ENCODE data around the gene MYL11. TPM values are rescaled to one million over a fixed set of nuclear protein-coding genes. Genes with fewer than 3 reads are reported as not detected.
A peak's percentile ranks its signal among the peaks of the same experiment; 100 is the strongest.

The MYL11 gene
- total and polyA plus RNA-seq, 4 donors, result 0.70 TPM; not detected in 3

DNA sequence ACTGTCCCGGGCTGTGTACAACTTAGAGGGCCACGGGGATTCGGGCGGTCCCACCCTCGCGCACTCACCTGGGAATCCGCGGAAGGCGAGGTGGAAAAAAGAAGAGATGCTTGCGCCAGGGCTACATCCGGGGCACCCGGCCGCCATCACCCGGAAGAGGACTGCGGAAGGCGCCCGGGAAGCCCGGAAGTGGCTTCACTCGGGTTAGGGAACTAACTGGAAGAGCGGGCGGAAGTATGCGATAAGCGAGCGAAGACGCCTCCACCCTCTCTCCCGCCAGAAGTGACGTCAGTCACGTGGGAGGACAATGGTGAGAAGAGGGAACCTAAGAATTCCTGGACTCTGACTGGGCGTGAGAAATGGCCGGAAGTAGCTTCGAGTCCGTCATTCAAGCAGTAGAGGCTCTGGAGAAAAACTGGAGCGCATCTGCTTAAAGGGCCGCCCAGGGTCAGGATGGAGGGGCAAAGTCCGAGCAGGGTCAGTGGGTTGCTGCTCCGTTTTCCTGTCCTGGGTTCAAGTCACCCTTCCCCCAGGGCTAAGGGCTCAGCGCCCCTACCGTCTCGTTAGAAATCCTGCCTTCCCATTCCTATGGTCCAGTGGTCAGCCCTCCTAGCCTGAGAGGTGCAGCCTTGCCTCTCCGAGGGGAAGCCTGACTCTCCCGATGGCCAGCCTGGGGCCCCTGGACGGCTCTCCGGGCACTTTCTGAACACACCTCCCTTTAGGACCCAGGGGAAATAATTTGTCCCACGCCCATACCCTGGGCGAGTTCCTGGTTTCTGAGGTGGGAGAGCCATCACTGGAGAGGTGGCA is 19.3 kb upstream of the MYL11 start, which contains the start of gene CD2BP2 (continued):
- peak; percentile 6 to 60 for TF ChIP-seq RAD21 (IDR thresholded peaks at IDR 0.05)

DNA sequence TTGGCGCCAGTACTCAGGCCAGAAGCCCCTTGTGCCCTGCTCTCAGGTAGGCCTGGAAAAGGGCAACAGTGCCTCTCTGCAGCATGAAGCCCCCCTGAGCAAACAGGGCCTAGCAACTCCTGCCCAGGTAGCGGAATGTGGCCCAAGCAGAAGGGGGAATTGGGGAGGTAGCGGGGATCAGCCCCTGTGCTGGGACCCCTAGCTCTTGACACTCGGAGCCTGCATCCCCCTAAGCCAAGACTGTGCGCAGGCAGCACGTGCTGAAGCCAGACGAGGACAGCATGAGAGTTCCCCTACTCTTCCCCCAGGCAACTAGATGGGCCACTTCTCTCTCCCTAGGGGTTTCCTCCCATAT is 18.7 kb upstream of the MYL11 start:
- Histone ChIP-seq H3K27ac (ENCODE audit: low read depth in 1 of 2, low read length in 2 of 2) (peak overlapping the region; percentile 88 to 96), H3K9me3 (ENCODE audit: control insufficient read depth in 4 of 4, low read length in 3 of 4) (no peaks in the 10 kb centered on the region), H3K27me3 (ENCODE audit: control insufficient read depth in 4 of 4, insufficient read depth in 4 of 4, low read length in 3 of 4) (no peaks in the 10 kb centered on the region), H3K4me1 (ENCODE audit: control insufficient read depth in 4 of 4, insufficient read depth in 4 of 4, low read length in 3 of 4) (peaks cover 12 to 64% (median 52%) of the 10 kb centered on the region in 4 donors), H3K36me3 (ENCODE audit: control insufficient read depth in 4 of 4, insufficient read depth in 3 of 4, low read depth in 1 of 4, low read length in 3 of 4) (peaks cover 4 to 23% (median 14%) of the 10 kb centered on the region in 4 donors), H3K9ac (ENCODE audit: low read depth in 1 of 2, low read length in 2 of 2) (peak overlapping the region in 1 of 2 donors; percentile 85), H3K4me3 (ENCODE audit: low read depth in 1 of 3, low read length in 3 of 3) (peak overlapping the region; percentile 66 to 85 (median 70))
- 50% methylated on average over 7 of the region's 7 CpGs for WGBS
- TF ChIP-seq SP1 (IDR thresholded peaks at IDR 0.05), result no peak
- no peak for DNase-seq (ENCODE audit: low spot score)

DNA sequence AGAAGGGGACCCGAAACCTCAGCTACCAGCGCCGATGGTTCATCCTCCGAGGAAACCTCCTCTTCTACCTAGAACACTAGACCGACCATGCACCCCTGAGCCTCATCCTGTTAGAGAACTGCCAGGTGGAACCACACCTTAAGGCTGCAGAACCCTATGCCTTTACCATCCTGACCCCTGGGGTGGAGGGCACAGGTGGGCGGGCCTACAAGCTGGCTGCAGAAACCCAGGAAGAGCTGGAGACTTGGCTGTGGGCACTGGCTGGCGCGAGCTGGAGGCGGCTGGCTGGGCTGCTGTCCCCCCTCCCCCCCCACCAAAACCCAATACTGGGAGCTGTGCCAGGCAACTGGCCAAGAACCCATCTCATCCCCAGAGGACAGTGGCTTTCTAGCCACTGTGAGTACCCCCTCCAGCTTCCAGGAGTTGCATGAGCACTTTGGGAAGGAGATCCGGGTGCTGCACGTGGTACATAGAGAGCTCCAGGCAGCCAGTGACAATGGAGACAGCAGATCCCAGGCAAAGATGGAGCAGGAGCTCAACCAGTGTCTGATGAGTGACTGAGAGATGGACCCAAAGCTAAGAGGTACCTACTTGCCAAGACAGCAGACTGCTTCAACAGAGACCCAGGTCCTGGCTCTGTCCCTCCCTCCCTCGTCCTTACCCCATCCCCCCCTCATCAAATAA is 18.1 kb upstream of the MYL11 start:
- peak overlapping the region in 1 of 3 donors; percentile 29 for H3K4me3 ChIP-seq (ENCODE audit: low read depth in 1 of 3, low read length in 3 of 3)
- H3K4me1 ChIP-seq (ENCODE audit: control insufficient read depth in 4 of 4, insufficient read depth in 4 of 4, low read length in 3 of 4), result peaks cover 12 to 60% (median 48%) of the 10 kb centered on the region in 4 donors
- H3K9ac ChIP-seq (ENCODE audit: low read depth in 1 of 2, low read length in 2 of 2), result no peak overlapping the region
- 52% methylated on average over 12 of the region's 12 CpGs for WGBS
- peak overlapping the region; percentile 88 to 96 for H3K27ac ChIP-seq (ENCODE audit: low read depth in 1 of 2, low read length in 2 of 2)
- H3K27me3 ChIP-seq (ENCODE audit: control insufficient read depth in 4 of 4, insufficient read depth in 4 of 4, low read length in 3 of 4), result no peaks in the 10 kb centered on the region
- TF ChIP-seq, protein P1, sequence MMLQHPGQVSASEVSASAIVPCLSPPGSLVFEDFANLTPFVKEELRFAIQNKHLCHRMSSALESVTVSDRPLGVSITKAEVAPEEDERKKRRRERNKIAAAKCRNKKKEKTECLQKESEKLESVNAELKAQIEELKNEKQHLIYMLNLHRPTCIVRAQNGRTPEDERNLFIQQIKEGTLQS (IDR thresholded peaks at IDR 0.05), result no peak
- TF ChIP-seq JUND (IDR thresholded peaks at IDR 0.05) (no peak), FOXA2 (IDR thresholded peaks at IDR 0.05) (no peak), RXRA (IDR thresholded peaks at IDR 0.05) (no peak), HNF4A (conservative IDR thresholded peaks at IDR 0.05) (no peak), RAD21 (IDR thresholded peaks at IDR 0.05) (no peak), NR2F2 (IDR thresholded peaks at IDR 0.05) (no peak), TAF1 (conservative IDR thresholded peaks at IDR 0.05) (no peak), FOXA1 (IDR thresholded peaks at IDR 0.05) (no peak)
- TF ChIP-seq, protein P2, sequence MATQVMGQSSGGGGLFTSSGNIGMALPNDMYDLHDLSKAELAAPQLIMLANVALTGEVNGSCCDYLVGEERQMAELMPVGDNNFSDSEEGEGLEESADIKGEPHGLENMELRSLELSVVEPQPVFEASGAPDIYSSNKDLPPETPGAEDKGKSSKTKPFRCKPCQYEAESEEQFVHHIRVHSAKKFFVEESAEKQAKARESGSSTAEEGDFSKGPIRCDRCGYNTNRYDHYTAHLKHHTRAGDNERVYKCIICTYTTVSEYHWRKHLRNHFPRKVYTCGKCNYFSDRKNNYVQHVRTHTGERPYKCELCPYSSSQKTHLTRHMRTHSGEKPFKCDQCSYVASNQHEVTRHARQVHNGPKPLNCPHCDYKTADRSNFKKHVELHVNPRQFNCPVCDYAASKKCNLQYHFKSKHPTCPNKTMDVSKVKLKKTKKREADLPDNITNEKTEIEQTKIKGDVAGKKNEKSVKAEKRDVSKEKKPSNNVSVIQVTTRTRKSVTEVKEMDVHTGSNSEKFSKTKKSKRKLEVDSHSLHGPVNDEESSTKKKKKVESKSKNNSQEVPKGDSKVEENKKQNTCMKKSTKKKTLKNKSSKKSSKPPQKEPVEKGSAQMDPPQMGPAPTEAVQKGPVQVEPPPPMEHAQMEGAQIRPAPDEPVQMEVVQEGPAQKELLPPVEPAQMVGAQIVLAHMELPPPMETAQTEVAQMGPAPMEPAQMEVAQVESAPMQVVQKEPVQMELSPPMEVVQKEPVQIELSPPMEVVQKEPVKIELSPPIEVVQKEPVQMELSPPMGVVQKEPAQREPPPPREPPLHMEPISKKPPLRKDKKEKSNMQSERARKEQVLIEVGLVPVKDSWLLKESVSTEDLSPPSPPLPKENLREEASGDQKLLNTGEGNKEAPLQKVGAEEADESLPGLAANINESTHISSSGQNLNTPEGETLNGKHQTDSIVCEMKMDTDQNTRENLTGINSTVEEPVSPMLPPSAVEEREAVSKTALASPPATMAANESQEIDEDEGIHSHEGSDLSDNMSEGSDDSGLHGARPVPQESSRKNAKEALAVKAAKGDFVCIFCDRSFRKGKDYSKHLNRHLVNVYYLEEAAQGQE (IDR thresholded peaks at IDR 0.05), result no peak
- TF ChIP-seq, protein P3, sequence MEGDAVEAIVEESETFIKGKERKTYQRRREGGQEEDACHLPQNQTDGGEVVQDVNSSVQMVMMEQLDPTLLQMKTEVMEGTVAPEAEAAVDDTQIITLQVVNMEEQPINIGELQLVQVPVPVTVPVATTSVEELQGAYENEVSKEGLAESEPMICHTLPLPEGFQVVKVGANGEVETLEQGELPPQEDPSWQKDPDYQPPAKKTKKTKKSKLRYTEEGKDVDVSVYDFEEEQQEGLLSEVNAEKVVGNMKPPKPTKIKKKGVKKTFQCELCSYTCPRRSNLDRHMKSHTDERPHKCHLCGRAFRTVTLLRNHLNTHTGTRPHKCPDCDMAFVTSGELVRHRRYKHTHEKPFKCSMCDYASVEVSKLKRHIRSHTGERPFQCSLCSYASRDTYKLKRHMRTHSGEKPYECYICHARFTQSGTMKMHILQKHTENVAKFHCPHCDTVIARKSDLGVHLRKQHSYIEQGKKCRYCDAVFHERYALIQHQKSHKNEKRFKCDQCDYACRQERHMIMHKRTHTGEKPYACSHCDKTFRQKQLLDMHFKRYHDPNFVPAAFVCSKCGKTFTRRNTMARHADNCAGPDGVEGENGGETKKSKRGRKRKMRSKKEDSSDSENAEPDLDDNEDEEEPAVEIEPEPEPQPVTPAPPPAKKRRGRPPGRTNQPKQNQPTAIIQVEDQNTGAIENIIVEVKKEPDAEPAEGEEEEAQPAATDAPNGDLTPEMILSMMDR (IDR thresholded peaks at IDR 0.05; ENCODE audit: low read depth, low read length, missing input control), result no peak
- no peak for DNase-seq (ENCODE audit: low spot score)
- peaks cover 4 to 24% (median 14%) of the 10 kb centered on the region in 4 donors for H3K36me3 ChIP-seq (ENCODE audit: control insufficient read depth in 4 of 4, insufficient read depth in 3 of 4, low read depth in 1 of 4, low read length in 3 of 4)
- H3K9me3 ChIP-seq (ENCODE audit: control insufficient read depth in 4 of 4, low read length in 3 of 4), result no peaks in the 10 kb centered on the region

Measured in liver (tissue), 9 donors.